Occipital lobe (tissue), 2 donors: ENCODE results near the gene TRAF2. TPM values are rescaled to one million over a fixed set of nuclear protein-coding genes. Genes with fewer than 3 reads are reported as not detected.
A peak's percentile ranks its signal among the peaks of the same experiment; 100 is the strongest.

Experiments
- DNase-seq: peaks from one replicate; lab custom pipeline; 2025; lab: John Stamatoyannopoulos, UW
- total RNA-seq: library from RNA; depleted of rRNA; stranded (reverse); fragments of >200 nt; gene quantifications from one replicate; pipeline ENCODE4 v1.2.3, GENCODE V29; 2014

TRAF2 gene
- total RNA-seq, 1 donor from 2014 or later: 8.9 TPM

DNA sequence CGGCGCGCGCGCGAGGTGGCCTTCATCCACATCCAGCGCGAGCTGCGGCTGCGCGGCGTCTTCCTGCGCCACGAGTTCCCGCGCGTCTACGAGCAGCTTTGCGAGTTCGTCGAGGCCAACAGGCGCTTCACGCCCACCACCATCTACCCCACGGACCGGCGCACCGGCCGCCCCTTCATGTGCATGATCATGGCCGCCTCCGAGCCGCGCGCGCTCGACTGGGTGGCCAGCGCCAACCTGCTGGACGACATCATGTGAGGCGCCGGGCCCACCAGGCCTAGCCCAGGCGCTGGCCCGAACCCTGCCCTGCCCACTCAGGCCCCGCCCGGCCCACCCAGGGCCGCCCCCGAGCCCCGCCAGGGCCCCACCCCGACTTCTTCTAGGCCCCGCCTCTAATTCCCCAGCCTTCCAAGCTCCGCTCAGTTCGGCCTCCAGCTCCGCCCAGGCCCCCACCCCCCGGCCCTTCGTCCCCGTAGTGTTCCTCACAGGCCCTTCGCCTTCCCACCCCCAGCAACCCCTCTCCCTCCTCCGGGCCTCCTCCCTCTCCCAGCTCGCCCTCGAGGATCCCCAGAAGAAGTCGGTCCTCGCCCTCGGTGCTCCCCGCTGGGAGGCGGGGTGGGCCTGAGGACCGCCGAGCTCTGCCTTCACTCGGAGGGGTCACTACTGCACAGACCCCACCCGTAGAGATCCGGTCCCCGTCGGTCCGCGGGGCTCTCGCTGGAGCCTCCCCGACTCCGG lies 39.1 kb upstream of the TRAF2 start:
- no peak for DNase-seq

- no peak for DNase-seq
Measured at GRCh38 chr9:136847826-136848392, 38.4 kb upstream of the TRAF2 start.

DNA sequence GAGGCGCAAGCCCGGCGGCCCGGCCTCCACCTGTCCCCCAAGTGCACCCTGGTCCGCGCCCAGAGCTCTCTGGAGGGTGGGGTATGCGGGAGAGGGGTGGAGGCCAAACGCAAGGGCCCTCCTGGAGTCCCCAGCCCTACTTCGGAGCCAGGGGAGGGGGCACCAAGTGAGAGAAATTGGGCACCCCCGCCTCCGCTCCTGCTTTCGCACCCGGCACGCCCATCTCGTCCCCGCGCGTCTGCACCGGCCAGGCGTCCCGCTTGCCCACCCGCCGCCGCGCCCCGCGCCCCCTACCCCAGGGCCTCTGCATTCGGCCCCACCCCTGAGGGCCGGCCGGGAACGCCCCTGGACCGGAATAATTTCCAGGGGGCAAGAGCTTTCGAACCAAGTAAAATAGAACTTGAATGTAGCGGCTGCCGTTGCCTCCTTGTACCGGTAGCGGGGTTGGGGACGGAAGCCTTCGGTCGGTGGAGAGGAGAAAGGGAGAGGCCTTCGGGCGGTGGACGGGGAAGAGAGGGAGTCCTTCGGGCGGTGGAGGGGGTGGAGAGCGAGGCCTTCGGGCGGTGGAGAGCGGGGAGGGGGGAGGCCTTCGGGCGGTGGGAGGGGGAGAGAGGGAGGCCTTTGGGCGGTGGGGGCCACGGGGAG lies 37.8 kb upstream of the TRAF2 start:
- DNase-seq: no peak

DNA sequence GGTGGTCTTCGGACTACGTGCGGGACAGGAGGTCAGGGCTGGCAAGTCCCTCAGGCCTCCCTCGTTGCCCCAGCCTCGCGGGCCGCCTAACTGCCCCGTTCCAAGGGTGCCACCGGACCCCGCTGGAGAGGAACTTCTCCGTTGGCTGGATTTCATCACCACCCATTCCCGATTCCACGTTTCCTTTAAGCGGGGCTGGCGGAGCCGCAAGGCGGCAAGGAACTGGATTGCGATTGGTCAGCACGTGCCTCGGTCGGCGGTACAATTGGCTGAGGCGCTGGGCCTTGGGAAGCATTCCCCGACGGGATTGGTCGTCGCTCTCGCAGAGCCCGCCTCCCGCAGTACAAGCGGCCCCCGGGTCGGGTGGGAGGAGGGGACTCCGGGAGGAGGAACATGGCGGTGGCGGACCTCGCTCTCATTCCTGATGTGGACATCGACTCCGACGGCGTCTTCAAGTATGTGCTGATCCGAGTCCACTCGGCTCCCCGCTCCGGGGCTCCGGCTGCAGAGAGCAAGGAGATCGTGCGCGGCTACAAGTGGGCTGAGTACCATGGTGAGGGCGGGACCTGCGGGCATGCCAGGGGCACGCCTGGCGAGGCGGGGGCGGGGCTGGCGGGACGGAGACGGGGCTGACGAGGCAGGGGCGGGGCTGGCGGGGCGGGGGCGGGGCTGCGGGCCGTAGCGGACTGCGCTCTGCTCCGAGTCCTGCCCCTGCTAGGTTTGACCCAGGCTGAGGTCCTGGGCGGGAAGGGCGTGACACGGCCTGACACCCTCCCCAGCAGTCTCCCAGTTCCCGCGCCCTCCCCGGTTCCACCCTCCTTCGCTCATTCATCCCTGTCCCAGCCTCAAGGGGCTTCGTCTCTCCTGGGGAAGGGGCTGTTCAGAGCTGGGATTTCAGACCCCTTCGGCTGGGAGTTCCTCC lies 37.0 kb upstream of the TRAF2 start, which contains the start of gene PHPT1:
TSS of gene PHPT1 (plus strand) at position 372 of the 922 bp plus-strand sequence. CDS start at position 394, 22 bp downstream.
- peak; percentile 97 for DNase-seq

GRCh38 chr9:136849960-136850865 lies 36.1 kb upstream of the TRAF2 start:
- DNase-seq: no peak

GRCh38 chr9:136850866-136851775 lies 35.2 kb upstream of the TRAF2 start:
- DNase-seq: no peak

DNA sequence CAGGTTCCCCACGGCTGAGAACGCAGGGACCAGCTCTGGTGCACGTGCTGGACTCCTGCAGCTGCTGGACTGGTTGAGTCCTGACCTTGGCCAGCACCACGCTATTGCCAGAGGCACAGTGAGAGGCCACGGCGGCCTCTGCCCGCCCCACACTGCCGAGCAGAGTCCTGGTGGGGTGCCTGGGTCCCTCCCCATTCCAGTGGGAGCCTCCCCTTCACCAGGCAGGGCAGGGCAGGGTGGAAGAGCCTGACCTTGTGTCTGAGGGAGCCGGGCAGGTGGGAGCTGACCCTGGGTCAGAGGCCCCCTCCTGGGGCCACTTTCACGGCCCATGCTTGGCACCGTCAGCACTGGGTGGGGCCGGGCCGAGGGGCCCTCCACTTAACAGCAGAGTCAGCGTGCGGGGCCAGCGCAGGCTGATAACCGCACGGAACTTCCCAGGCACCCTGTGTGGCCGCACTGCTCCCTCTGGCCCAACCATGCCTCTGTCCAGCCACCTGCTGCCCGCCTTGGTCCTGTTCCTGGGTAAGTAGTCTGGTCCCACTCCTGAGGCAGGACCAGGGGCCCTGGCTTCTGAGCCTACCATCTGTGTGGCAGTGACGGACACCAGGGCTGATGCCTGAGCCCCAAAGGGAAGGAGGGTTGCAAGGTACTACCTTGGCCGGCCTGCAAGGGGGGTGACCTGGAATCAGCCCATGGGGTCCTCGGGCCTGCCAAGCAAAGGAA lies 34.2 kb upstream of the TRAF2 start, which contains the start of gene MAMDC4:
TSS of gene MAMDC4 (plus strand) at position 406 of the 723 bp plus-strand sequence. CDS start at position 477, 71 bp downstream.
- no peak for DNase-seq

GRCh38 chr9:136852664-136853595 lies 33.4 kb upstream of the TRAF2 start:
- DNase-seq: no peak

DNA sequence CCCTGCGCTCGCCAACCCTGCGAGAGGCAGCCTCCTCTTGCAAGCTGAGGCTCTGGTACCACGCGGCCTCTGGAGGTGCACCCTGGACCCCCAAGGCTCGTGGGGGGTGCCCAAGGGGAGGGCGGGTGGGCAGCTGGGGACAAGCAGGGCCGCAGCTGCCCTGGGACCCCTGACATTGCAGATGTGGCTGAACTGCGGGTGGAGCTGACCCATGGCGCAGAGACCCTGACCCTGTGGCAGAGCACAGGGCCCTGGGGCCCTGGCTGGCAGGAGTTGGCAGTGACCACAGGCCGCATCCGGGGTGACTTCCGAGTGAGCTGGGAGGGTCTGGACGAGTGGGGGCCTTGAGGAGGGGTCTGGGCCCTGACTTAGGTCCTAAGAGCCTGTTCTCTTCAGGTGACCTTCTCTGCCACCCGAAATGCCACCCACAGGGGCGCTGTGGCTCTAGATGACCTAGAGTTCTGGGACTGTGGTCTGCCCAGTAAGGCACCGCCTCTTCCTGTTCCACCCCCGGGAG lies 32.7 kb upstream of the TRAF2 start:
- no peak for DNase-seq

DNA sequence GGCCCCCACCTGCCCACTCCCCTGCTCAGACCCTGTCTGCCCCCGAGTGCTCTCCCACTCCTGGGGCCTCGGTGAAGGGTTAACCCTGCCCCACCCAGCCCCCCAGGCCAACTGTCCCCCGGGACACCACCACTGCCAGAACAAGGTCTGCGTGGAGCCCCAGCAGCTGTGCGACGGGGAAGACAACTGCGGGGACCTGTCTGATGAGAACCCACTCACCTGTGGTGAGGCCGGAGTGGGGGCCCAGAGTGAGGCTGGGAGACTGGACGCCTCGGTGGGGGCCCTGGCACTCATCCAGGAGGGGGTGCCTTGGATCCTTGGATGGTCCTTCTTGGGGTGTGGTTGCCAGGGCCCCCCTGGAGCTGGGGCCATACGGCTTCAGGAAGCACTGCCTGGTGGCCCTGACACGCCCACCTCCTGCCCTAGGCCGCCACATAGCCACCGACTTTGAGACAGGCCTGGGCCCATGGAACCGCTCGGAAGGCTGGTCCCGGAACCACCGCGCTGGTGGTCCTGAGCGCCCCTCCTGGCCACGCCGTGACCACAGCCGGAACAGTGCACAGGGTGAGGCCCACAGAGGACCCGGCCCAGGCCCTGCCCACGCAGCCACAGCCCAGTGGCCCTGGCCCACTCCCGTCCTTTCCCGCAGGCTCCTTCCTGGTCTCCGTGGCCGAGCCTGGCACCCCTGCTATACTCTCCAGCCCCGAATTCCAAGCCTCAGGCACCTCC lies 32.0 kb upstream of the TRAF2 start:
- no peak for DNase-seq

DNA sequence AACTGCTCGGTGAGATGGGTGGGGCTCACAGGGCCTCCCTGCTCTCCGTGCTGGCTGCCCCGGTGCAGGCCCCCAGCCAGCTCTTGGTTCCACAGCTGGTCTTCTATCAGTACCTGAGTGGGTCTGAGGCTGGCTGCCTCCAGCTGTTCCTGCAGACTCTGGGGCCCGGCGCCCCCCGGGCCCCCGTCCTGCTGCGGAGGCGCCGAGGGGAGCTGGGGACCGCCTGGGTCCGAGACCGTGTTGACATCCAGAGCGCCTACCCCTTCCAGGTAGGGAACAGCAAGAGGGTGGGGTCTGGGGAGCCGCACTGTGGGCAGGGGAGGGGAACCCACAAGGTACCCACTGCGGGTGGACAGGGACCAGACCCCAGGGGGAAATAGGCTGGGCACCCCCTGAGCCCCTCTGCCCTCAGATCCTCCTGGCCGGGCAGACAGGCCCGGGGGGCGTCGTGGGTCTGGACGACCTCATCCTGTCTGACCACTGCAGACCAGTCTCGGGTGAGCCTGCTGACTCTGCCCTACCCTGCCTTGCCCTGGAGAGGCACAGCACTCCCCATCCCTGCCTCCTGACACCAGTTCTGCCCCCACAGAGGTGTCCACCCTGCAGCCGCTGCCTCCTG lies 31.4 kb upstream of the TRAF2 start:
- no peak for DNase-seq

DNA sequence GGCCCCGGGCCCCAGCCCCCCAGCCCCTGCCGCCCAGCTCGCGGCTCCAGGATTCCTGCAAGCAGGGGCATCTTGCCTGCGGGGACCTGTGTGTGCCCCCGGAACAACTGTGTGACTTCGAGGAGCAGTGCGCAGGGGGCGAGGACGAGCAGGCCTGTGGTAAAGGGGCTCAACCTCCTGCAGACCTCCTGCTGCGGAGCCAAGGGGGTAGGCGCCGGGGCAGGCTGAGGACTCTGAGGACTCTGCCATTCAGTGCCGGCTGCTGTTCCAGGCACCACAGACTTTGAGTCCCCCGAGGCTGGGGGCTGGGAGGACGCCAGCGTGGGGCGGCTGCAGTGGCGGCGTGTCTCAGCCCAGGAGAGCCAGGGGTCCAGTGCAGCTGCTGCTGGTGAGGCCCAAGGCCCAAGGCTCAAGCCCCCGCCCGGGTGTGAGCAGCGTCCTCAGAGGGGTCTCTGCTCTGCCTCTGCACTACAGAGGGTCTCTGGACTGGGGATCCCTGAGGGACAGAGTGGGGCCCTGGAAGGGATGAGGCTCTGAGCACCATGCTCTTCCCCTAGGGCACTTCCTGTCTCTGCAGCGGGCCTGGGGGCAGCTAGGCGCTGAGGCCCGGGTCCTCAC lies 30.7 kb upstream of the TRAF2 start:
- DNase-seq: no peak

- DNase-seq: no peak
Measured at GRCh38 chr9:136856079-136856476, 30.2 kb upstream of the TRAF2 start.

DNA sequence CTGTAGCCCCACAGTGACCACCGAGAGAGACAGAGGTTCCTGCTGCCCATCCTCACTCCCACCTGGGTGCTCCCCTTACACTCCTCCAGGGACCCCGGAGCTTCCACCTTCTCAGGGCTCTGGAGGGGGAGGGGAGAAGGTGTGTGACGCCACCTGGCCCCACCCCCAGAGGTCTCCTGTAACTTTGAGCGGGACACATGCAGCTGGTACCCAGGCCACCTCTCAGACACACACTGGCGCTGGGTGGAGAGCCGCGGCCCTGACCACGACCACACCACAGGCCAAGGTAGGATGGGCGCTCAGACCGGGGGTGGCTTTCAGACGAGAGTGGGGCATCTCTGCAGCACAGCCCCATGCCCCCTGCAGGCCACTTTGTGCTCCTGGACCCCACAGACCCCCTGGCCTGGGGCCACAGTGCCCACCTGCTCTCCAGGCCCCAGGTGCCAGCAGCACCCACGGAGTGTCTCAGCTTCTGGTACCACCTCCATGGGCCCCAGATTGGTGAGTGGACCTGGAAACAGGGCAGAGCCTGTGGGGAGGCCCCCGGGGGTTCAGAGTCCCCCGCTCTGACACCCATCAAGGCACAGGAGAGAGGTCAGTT lies 29.7 kb upstream of the TRAF2 start:
- DNase-seq: no peak

- no peak for DNase-seq
Measured at GRCh38 chr9:136857166-136857565, 29.1 kb upstream of the TRAF2 start.
